Suppressor macrophage treated with lipopolysaccharide for 1 hour (primary cell): ENCODE data around the gene FBRS.
A peak's percentile ranks its signal among the peaks of the same experiment; 100 is the strongest.
"Not testable (repeated sequence)": the region's sequence is repeated elsewhere in the genome, so short reads cannot be mapped to it uniquely, and the experiment has no call there.

Experiments used
- DNase-seq, 3 donors: peaks; one replicate each; pipeline ENCODE4 v3.0.0-alpha.2; 2020 to 2022

FBRS gene

DNA sequence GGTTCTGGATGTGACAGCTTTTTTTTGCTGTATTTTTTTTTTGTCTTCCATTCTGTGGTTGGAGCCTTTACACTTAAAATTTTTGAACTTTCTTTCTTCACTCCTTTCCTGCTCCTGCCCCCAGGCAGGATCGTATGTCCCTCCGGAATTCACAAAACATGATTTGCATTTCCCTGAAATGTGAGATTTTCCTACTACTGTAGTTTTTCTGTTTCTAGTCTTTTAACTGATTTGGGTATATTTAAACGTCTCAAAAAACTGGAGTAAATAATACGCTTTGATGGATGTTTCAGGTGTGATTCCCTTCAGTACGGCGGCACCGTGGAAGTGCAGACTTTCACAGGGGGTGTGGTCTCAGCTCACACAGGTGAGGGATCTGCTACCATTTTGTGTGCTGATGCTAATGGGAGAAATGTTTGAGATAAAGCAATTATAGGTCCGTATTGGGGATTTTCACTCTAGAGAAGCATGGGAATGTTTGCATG is 41.4 kb downstream of the FBRS start:
- DNase-seq, result no peak

DNA sequence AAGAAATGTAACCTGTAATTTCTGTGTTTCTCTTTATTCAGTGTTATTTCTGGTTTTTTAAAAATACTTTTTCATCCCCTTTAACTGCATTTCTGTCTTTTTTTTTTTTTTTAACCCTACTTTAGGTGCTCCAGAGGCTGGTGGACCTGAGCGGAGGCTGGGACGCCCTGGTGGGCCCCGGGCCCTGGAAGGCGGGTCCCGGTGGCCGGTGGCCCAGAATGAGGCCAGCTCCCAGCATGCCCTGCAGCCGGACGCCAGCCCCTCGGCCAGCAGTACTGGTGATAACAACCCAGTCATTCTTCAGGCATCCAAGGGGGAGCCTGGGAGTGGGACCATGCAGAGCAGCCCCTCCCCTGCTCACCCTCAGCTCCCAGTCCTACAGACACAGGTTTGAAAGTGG is 42.3 kb downstream of the FBRS start:
- DNase-seq, result no peak

DNA sequence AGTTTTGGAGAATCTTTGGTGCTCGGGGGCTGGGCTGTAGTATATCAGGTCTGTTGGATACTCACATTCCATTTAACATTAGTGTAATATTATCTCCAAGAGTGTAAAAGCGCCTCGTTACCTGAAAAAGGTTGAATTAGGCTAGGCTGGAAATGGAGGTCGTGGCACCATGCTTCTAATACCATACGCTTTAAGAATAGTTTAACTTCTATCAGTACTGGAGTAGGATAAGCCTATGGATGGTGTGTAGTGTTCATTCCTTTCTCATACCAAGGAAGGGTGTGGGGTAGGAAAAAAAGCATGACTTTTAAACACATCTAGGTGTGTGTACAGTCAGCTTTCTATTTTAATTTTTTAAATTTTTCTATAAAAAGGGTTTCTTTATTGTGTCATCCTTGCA is 42.7 kb downstream of the FBRS start:
- DNase-seq, result no peak

DNA sequence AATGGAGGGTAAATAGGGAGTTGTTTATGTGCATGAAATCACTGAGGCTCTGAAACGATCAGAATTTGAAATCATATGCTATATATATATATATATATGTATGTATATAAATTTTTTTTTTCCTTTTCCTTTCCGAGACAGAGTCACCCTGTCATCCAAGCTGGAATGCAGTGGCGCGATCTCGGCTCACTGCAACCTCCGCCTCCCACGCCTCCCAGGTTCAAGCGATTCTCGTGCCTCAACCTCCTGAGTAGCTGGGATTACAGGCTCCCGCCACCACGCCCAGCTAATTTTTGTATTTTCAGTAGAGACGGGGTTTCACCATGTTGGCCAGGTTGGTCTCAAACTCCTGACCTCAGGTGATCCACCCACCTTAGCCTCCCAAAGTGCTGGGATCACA is 44.8 kb downstream of the FBRS start:
- DNase-seq, result not testable (repeated sequence)

DNA sequence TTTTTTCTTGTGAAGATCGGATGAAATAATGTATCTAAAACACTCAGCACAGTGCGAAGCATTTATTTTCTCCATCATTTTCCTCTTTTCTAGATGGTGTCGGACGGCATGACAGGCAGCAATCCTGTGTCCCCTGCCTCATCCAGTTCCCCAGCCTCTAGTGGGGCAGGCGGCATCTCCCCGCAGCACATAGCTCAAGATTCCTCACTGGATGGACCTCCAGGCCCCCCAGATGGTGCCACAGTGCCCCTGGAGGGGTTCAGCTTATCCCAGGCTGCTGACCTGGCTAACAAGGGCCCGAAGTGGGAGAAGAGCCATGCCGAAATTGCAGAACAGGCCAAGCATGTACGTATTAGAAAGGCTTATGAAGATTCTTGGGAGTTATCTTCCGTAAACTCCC is 45.7 kb downstream of the FBRS start:
- DNase-seq, result no peak

DNA sequence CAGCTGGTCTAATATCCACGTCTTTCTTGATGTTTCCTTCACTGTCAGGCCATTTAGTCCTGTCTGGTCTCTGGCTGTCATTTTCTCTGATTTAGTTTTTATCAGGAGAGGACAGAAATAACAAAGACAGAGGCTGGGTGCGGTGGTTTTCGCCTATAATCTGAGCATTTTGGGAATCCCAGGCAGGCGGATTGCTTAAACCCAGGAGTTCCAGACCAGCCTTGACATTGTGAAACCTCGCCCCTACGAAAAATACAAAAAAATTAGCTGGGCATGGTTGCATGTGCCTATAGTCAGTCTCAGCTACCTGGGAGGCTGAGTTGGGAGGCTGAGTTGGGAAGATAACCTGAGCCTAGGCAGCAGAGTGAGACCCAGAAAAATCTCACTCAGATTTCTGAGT is 47.8 kb downstream of the FBRS start:
- no peak for DNase-seq

DNA sequence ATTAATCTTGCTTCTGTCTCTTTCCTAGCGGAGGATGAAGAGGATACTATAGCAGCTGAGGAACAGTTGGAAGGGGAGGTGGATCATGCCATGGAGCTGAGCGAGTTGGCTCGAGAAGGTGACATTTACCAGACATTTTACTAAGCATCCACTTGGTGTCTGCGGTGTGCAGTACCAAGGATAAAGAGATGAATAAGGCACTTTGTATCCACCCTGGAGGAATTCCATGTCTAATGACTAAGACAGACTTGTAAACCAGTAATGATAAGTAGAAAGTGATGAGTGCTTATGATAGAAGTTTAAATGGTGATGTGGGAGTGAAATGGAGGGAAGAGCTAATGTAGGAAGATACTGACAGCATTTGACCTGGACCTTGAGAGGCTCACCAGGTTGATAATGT is 52.7 kb downstream of the FBRS start:
- DNase-seq, result no peak

DNA sequence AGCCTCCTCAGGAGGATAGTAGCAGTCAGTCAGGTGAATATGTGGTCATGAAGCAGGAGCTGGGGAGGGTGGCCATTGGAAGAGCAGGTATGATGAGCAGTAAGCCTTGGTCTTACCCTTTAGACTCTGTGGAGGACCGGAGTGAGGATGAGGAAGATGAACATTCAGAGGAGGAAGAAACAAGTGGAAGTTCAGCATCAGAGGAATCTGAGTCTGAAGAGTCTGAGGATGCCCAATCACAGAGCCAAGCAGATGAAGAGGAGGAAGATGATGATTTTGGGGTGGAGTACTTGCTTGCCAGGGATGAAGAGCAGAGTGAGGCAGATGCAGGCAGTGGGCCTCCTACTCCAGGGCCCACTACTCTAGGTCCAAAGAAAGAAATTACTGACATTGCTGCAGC is 53.5 kb downstream of the FBRS start:
- DNase-seq, result no peak

DNA sequence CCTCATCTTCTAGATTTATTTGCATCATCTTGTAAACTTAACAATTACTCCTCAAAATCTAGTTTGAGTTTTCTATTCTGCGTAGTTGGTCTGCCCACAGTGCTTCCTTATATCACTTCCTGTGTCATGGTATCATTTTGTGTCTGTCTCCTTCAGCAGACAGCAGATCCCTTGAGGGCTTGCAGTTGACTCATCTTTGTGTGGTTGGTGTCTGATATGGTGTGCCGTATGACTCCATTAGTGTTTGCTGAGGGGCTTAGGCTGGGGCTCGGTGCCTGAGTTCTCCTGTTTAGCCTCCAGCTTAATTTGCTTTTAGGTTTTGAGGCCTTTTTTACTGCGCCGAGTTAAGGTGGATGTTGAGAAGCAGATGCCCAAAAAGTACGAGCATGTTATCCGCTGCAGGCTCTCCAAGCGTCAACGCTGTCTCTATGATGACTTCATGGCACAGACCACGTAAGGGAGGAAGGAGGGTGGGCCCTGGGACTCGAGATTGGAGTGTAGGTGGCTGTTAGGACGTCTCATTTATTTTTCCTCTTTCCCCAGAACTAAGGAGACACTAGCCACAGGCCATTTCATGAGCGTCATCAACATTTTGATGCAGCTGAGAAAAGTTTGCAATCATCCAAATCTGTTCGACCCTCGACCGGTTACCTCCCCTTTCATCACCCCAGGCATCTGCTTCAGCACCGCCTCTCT is 57.7 kb downstream of the FBRS start:
- peak; percentile 83 to 92 (median 89) for DNase-seq

DNA sequence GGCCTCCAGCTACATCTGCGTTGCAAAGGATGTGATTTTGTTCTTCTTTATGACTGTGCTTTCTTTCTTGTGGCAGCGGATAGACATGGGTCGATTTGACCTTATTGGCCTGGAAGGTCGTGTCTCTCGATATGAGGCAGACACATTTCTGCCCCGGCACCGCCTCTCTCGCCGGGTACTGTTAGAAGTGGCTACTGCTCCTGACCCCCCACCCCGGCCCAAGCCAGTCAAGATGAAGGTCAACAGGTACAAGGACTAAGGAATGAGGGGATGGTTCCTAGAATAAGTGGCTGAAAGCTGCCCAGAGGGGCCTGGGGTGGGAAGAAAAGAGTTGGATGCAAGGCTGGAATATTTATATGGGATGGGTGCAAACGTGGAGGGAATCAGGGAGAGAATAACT is 61.9 kb downstream of the FBRS start:
- DNase-seq, result no peak
